GM19467 (cell line): Measurements from ENCODE around the gene HTR6.
A peak's percentile ranks its signal among the peaks of the same experiment; 100 is the strongest.

Experiments
- ATAC-seq: cut with Tn5 transposase; IDR thresholded peaks from one replicate; pipeline ENCODE4 v1.9.1; 2021; ENCODE audit warnings: mild to moderate bottlenecking, moderate library complexity; ENCODE audit not compliant: unreplicated experiment

Gene HTR6

DNA sequence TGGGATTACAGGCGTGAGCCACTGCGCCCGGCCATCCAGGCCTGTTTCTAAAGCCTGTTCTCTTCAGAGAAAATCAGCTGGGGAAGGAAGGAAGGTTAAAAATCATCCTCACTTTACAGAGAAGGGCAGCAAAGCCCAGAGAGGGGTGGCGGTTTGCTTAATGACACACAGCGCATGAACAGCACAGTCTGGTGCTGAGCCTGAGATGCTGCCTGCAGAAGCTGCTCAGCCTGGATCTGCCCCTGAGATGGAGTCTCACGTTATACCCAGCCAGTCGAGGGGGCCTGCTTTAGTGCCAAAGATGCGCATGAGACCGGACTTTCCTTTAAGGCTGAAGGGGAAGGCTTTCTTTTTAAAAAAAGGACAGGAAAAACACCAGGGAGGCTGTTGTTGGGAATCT, 21.3 kb downstream of the HTR6 start:
- ATAC-seq, result no peak

DNA sequence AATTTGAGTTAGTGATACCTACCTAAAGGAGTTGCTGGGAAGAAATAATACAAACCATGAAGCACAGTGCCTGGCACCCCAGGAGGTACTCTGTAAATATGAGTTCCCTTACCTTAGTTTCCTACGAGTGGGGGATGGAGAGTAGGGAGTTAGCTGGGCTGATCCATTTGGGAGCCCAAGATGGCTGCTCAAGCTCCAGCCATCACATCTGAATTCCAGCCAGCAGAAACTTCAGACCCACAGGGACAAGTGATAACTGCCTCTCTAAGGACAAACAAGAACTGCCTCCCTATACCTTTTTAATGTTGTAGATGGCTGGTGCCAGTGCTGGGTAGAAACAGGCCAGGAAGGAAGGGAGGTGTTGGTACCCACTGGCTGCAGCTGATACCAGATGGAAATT, 22.7 kb downstream of the HTR6 start:
- no peak for ATAC-seq

GRCh38 chr1:19688041-19688842, 23.6 kb downstream of the HTR6 start:
- ATAC-seq, result no peak

DNA sequence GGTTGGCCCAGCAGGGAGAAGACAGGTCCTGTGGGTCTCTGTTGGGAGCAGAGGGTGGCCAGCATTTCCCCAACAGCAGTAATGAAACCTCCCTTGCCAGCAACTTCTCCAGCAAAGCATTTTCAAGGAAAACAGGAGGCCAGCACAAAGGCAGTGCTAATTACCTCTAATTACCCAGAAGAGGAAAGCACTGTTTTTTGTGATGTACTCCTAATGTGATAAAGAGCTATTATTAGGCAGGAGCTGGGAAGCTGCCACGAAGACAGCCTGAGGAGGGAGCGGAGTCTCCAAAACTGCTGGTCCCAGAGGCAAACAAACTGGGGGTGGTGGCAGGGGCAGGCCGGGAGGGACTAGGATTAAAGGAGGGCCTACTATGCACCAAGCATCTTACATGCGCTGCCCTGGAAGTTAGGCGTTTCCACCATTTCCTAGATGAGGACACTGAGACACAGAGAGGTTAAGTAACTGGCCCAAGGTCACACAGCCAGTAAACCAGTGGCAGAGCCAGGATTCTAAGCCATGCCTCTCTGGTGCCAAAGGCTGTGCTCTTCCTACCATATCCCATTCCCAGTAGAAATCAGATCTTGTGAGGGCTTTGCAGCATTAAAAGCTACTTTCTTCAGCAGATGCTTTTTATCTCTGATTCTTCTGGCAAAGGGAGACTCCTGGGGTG, 24.5 kb downstream of the HTR6 start:
- no peak for ATAC-seq

DNA sequence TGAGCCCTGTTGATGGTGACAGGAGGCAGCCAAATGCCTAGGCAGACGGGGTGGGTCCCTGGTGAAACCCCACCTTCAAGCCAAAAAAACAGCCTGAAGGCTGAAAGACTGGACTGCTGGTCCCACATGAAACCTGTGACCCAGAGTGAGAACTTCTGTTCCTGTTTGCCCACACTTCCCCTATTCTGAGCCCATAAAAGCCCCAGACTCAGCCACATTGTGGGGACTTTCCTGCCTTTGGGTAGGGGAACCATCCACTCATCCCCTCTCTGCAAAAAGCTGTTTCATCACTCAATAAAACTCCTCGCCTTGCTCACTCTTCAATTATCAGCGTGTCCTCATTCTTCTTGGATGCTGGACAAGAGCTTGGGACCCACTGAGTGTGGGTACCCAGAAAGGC, 25.2 kb downstream of the HTR6 start:
- no peak for ATAC-seq

DNA sequence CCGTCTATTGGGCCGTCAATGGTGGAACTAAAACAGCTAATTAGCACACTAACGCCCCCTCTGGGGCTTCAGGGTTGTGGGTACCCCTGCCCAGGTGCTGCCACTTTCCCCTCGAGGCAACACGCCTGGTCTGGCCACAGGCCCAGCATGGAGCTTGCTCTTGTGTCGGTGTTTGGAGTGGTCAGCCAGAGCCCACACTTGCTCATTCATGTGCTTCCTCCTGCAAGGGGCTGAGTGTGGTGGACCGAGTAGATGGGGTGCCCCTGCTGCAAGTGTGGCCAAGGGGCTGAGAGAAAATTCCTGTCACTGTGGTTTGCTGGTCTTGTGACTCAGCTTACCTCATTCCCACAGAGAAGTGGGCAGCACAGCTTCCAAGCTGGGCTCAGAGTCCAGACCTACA, 25.7 kb downstream of the HTR6 start:
- ATAC-seq, result no peak

- ATAC-seq, result no peak
Observed at GRCh38 chr1:19694298-19694697, 29.6 kb downstream of the HTR6 start.

- ATAC-seq, result no peak
Observed at GRCh38 chr1:19695772-19696171, 31.1 kb downstream of the HTR6 start.

DNA sequence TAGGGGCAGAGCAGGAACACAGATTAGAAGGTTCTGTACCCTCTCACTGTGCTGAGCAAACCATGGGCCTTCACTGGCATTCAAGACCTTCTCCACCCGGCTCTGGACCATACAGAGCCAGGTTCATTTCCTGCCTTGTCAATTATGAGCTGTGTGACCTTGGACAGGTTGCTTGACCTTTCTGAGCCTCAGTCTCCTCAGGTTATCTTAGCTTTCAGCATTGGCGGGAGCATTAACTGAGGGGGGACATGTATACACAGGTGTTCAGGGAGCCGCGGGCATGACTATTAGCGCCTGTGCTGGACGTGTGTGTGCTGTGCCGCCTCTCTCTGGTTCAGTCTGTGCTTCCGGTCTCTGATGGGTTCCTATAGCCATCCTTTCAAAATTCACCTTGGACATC, 32.1 kb downstream of the HTR6 start:
- ATAC-seq, result no peak

DNA sequence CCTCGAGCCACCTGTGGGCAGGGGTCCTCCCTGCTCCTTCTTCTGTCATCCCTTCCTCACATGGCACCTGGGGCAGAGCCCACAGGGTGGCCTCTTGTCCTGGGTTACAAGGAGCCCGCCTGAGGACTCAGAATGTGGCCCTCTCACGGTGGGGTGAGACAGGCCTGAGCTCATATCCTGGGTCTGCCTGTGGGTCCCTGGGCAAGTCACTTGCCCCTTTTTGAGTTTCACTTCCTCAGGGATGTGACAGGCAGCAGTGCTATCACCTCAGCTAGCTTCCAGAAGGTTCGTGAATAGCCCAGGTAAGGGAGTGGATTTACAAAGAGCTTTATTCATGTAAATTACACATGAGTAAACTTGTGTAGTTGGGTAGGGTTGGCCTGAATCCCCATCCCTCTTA, 33.5 kb downstream of the HTR6 start:
- no peak for ATAC-seq

- ATAC-seq, result no peak
Observed at GRCh38 chr1:19700079-19700777, 35.6 kb downstream of the HTR6 start.

- no peak for ATAC-seq
Observed at GRCh38 chr1:19703280-19703679, 38.6 kb downstream of the HTR6 start.

GRCh38 chr1:19704247-19705113, 39.8 kb downstream of the HTR6 start:
- no peak for ATAC-seq

DNA sequence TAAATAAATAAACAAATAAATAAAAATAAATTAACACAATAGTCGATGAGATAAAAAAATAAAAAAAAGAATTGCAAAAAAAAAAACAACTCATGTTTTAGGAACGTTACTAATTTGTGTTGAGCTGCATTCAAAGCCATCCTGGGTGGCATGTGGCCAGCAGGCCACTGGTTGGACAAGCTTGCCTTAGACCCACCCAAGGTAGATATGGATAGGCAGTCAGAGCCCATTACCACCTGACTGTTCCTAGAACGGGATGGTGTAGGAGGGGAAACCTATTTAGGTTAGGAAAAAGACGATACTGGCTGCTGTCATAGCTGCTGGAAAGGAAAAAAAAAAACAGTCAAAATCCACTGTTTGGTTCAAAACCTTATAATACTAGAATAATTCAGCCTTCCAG, 40.8 kb downstream of the HTR6 start:
- ATAC-seq, result no peak

DNA sequence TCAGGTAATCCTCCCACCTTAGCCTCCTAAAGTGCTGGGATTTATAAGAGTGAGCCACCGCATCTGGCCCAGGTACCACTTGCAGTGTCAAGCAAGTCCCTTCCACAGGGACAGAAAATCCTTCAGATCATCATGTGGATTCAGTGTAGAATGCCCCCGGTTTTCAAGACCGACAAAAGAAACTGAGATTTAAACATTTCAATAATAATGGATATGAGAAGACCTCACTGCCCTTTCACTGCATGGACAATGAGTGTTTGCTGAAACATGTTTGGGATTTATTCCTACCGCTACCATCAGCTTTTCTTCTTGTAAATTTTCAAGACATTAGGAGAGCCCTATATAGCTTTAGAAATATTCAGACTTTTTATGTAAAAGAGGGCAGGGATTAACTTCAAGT, 41.5 kb downstream of the HTR6 start:
- ATAC-seq, result no peak

DNA sequence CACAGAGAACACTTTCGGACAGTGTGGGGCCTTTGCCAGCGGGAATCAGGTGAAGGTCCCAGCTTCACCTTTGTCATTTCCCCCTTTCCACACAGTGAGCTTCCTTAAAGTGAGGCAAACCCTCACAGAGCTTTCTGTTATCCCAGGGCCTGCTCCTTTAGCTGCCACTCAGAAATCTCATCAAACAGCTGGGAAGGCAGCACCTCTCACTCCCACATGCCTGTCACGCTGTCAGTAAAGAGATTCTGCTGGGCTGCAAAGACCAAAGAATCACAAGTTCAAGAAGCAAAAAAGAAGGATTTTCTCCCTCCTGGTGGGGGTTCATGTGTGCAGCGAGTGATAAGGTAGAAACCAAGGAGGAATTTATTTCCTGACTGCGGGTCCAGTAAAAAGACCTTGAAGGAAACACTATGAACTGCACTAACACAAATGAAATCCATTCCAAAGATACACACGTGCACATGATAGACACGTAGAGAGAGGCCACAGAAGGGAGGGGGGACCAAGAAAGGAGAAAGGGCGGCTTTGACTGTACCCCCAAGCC, 44.0 kb downstream of the HTR6 start:
- ATAC-seq, result no peak

- no peak for ATAC-seq
Observed at GRCh38 chr1:19709260-19709793, 44.7 kb downstream of the HTR6 start.

- peak; percentile 38 for ATAC-seq
Observed at GRCh38 chr1:19710825-19711611, 46.3 kb downstream of the HTR6 start.

- ATAC-seq, result no peak
Observed at GRCh38 chr1:19712928-19713327, 48.3 kb downstream of the HTR6 start.
